CMK (cell line): ENCODE results near the gene BRI3.

Source experiments
- DNase-seq: peaks from one replicate; pipeline ENCODE4 v3.0.0-alpha.2; 2010; ENCODE audit warnings: low read depth

The BRI3 gene

GRCh38 chr7:98280791-98281756, at the start of gene BRI3:
TSS of gene BRI3 (plus strand) at chr7:98281686. CDS start at chr7:98281796, 110 bp downstream.
- peak; percentile 57 for DNase-seq

- DNase-seq: no peak
Observed at GRCh38 chr7:98232263-98232585, 49.3 kb upstream of the BRI3 start.

GRCh38 chr7:98232799-98233198, 48.7 kb upstream of the BRI3 start:
- no peak for DNase-seq

- no peak for DNase-seq
Observed at GRCh38 chr7:98233219-98234070, 48.0 kb upstream of the BRI3 start.

GRCh38 chr7:98234429-98235147, 46.9 kb upstream of the BRI3 start:
- DNase-seq: no peak

- no peak for DNase-seq
Observed at GRCh38 chr7:98235901-98236300, 45.6 kb upstream of the BRI3 start.

GRCh38 chr7:98236355-98237185, 44.9 kb upstream of the BRI3 start:
- DNase-seq: no peak

- no peak for DNase-seq
Observed at GRCh38 chr7:98238076-98238475, 43.4 kb upstream of the BRI3 start.

- no peak for DNase-seq
Observed at GRCh38 chr7:98238976-98239375, 42.5 kb upstream of the BRI3 start.

- DNase-seq: no peak
Observed at GRCh38 chr7:98240961-98241673, 40.4 kb upstream of the BRI3 start.

- no peak for DNase-seq
Observed at GRCh38 chr7:98241674-98242241, 39.7 kb upstream of the BRI3 start.

GRCh38 chr7:98242342-98242741, 39.1 kb upstream of the BRI3 start:
- no peak for DNase-seq

GRCh38 chr7:98242934-98243333, 38.6 kb upstream of the BRI3 start:
- DNase-seq: no peak

- no peak for DNase-seq
Observed at GRCh38 chr7:98244871-98245270, 36.6 kb upstream of the BRI3 start.

GRCh38 chr7:98248156-98248555, 33.3 kb upstream of the BRI3 start:
- DNase-seq: no peak

GRCh38 chr7:98249106-98249505, 32.4 kb upstream of the BRI3 start:
- no peak for DNase-seq

- no peak for DNase-seq
Observed at GRCh38 chr7:98250789-98251188, 30.7 kb upstream of the BRI3 start.

- DNase-seq: no peak
Observed at GRCh38 chr7:98251231-98251600, 30.3 kb upstream of the BRI3 start.

GRCh38 chr7:98251601-98252424, 29.7 kb upstream of the BRI3 start, which contains the start of gene TECPR1:
TSS of gene TECPR1 (minus strand) at chr7:98252232. CDS start at chr7:98246146, 6,086 bp downstream.
- DNase-seq: peak; percentile 76
